HG03378 (cell line): Measurements from ENCODE around the gene ROR2.

ENCODE experiments used
- ATAC-seq: cut with Tn5 transposase; IDR thresholded peaks from one replicate; pipeline ENCODE4 v1.9.1; 2021; ENCODE audit warnings: mild to moderate bottlenecking, moderate library complexity; ENCODE audit not compliant: unreplicated experiment

The ROR2 gene

GRCh38 chr9:91782708-91783214, 167.3 kb downstream of the ROR2 start:
- ATAC-seq, result no peak

DNA sequence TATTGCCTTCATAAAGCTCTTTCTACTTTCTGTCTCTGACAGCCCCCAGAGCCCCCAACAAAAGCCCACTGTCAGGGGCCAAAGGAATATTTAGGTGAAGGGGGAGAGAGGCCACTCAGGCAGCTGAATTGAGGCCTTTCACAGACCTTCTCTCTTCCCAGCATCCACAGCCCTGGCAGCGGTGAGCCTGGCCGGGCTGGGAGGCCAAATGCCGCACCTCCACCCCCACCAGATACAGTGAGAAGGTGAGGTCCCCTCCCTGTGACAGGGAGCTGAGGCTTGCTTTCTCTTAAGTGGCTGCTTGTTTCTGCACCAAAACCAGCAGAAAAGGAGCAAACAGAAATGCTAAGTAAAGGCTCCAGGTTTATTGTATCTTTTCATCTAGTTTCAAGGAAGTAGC, 168.1 kb downstream of the ROR2 start:
- no peak for ATAC-seq

DNA sequence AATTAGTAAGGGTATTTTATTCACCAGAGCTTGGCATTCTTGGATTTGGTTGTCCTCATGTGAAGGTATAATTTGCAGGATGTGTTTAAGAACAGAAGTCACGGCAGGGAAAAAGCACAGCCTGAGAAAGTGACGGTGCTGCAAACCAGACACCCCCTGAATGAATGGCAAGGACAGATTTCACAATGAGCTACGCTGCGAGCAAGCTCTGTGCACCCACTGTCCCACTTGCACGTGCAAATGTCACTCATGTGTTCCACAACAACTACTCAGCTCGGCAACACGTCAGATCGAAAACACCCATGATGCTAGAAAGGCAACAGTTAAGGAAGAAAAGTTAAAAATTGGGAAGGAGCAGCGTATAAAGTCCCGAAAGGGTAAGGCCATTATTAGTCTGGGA, 168.9 kb downstream of the ROR2 start:
- no peak for ATAC-seq

GRCh38 chr9:91778031-91778430, 172.0 kb downstream of the ROR2 start:
- no peak for ATAC-seq

- ATAC-seq, result no peak
Measured at GRCh38 chr9:91777292-91777830, 172.7 kb downstream of the ROR2 start.

DNA sequence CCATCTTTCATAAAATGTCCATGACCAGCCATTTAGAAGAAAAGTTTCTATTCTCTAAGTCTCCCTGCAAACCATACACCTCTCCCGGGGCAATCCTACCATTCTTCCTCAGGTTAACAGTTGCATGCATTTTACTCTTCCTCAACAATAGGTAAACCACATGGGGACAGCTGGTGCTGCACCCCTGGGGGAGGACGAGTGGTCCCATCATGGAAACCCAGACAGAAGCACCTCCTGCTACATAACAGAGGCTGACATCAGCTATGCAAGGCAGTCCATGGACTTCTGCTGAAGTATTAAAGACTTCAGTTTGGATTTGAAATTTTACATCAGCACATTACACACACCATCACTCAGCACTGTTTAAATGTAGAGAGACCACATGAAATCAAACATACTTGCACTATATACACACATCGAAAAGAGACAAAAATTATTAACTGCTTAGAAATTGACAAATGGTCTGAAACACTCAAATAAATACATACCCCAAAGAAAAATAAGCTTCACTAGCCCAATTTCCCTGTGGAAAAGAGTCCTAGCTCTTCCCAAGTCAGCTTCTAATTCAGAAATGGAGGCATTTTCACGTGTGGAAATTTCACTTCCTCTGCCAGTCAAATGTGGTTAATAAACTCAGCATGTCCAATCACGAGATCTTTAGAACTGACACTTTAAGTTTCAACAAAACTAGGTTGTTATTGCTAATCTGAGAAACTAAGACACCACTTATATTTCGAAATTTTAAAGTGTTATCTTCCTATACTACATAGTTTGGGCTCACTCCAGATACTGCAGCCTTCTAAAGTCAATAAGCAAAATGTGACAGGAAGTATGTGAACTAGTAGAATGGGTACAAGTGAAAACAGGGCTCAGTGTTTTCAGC, 173.4 kb downstream of the ROR2 start:
- no peak for ATAC-seq

DNA sequence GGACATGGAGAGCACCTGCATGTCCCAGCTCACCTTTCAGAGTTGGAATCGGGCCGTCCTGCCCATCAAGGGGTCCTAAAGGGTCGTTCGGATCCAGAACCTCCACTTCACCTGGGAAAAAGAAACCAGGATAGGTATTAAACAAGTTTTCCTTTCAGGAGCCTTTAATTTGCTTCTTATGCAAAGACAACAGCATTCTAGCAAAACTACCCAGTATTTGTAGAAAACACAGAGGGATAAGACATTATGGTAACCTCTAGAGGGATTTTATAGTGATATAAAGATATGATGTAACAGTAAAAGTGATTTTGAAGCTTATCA, 174.4 kb downstream of the ROR2 start:
- ATAC-seq, result no peak

DNA sequence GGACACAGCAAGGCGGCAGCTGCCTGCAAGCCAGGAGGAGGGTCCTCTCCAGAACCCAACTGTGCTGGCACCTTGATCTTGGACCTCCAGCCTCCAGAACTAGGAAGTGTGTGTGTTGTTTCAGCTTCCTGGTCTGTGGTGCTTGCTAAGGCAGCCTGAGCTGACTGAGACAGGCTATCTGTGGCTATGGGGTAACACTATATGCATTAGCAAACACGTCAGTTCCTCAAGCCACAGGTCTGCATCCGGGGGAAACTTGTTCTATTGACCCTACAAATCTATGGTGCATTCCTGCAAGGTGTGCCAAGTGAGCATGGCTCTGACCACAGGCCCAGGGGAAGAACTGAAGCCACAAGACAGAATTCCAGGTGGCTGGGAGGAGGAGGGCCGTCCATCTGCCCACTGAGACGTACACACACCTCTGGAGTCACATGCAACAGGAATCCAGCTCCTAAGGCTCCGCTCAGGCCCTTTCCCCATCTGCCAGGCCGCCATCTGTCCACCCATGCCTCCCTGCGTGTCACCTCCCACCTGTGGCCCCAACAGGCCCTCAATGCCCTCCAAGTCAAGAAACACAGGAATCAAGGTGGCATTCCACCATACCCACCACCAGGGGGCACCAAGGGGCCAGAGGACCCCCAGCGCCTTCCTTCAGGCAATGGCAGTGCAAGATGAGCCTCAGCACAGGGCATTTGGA, 174.9 kb downstream of the ROR2 start:
- ATAC-seq, result no peak

- no peak for ATAC-seq
Measured at GRCh38 chr9:91773156-91773555, 176.9 kb downstream of the ROR2 start.

- ATAC-seq, result no peak
Measured at GRCh38 chr9:91771864-91772263, 178.2 kb downstream of the ROR2 start.

- ATAC-seq, result no peak
Measured at GRCh38 chr9:91771027-91771426, 179.0 kb downstream of the ROR2 start.

GRCh38 chr9:91770229-91770628, 179.8 kb downstream of the ROR2 start:
- no peak for ATAC-seq

DNA sequence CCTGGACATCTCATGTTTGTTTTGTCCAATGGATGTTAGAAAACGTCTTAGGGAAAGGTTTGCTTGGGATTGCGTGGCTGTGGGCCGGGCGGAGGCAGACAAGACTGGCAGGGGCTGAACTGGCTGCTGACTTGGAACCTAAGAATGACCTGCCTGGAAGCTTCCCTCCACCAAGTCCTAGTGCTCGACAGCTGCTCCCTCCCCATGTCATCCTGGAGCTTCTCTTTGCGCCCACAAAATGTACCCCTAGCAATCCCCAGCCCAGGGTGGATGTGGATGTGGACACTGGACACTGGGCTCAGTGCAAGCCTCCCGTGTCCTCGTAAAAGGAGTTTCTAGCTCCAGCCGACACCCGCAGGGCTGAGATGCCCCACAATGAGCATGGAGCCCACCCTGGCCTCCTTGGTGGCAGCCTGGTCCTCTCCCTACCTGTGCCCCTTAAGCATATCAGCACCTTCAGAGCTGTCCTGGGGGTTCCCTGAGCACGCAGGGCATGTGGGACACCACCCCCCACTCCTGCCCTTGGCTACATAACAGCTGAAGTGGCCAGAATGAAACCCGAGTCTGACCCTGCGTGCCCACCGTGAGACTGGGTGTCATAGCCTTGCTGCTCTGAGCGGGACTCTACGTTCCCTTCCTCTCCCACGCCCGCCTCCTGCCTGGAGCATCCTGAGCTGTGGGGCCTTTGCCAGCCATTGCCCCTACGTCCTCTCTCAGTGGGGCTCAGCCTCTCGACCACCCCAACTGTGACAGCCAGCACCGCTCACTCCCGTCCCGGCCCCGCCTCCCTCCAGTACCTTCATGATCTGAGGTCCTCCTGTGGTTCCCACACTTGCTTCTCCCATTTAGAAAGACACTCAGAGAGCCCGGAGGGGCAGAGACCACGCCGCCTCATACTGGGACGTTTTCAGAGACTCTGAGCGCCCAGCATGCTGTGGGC, 180.8 kb downstream of the ROR2 start:
- ATAC-seq, result no peak

DNA sequence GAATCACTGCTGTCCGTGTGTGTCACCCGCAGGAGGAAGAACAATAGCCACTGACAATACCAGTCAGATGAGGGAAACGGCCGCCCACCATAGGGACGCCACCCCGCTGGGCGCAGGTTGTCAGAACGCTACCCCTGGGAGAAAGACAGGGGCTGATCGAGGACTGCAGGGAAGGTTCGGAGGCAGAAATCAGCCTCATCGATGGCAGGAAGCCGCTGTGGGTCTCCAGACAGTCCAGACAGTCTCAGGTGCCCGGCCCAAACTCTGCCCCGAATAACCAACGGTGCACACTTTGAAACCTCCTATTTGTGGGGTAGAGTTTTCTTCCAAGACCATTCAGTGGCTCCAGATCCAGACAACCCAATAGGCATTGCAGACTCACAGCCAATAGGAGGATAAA, 181.5 kb downstream of the ROR2 start:
- ATAC-seq, result no peak

- no peak for ATAC-seq
Measured at GRCh38 chr9:91766315-91767069, 183.5 kb downstream of the ROR2 start.

GRCh38 chr9:91765296-91765695, 184.7 kb downstream of the ROR2 start:
- no peak for ATAC-seq

GRCh38 chr9:91764661-91765060, 185.4 kb downstream of the ROR2 start:
- no peak for ATAC-seq

DNA sequence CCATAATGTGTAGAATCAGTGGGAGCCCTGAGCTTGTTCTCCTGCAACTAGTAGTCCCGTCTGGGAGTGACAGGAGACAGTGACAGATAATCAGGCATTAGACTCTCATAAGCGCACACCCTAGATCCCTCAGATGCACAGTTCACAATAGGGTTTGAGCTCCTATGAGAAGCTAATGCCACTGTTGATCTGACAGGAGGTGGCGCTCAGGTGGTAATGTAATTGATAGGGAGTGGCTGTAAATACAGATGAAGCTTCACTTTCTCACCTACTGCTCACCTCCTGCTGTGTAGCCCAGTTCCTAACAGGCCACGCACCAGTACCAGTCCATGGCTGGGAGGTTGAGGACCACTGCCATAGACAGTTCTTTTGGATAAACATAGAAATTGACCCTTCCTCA, 188.7 kb downstream of the ROR2 start:
- ATAC-seq, result no peak

- ATAC-seq, result no peak
Measured at GRCh38 chr9:91760906-91761305, 189.1 kb downstream of the ROR2 start.

GRCh38 chr9:91758491-91758981, 191.5 kb downstream of the ROR2 start:
- ATAC-seq, result peak; percentile 61
